Smooth muscle cell (in vitro differentiated cells): Measurements from ENCODE around the gene MLLT10. TPM values are rescaled to one million over a fixed set of nuclear protein-coding genes. Genes with fewer than 3 reads are reported as not detected.

ENCODE experiments used
- DNase-seq: peaks from one replicate; lab custom pipeline; 2025; ENCODE audit not compliant: unreplicated experiment; lab: John Stamatoyannopoulos, UW
- H2AFZ ChIP-seq: fragments of 200-600 bp; sonication (generic); 2 replicates; pipeline ENCODE4 v1.6.0; 2016; ENCODE audit warnings: antibody characterized with exemption, low read depth, mild to moderate bottlenecking
- H3F3A ChIP-seq: fragments of 200-600 bp; sonication (generic); 2 replicates; pipeline ENCODE4 v1.6.0; 2017; ENCODE audit warnings: antibody characterized with exemption, low read depth
- H3K27ac ChIP-seq: fragments of 200-600 bp; sonication (generic); 2 replicates; pipeline ENCODE4 v1.5.1; 2016; ENCODE audit warnings: low read depth, mild to moderate bottlenecking
- H3K27me3 ChIP-seq: fragments of 200-600 bp; sonication (generic); 2 replicates; pipeline ENCODE4 v1.6.1; 2016; ENCODE audit warnings: low read depth, mild to moderate bottlenecking
- H3K36me3 ChIP-seq: fragments of 200-600 bp; sonication (generic); 2 replicates; pipeline ENCODE4 v1.5.1; 2016; ENCODE audit warnings: low read depth
- H3K4me1 ChIP-seq: fragments of 200-600 bp; sonication (generic); 2 replicates; pipeline ENCODE4 v1.5.1; 2016; ENCODE audit warnings: low read depth
- H3K4me2 ChIP-seq: fragments of 200-600 bp; sonication (generic); 2 replicates; pipeline ENCODE4 v1.6.0; 2016; ENCODE audit warnings: mild to moderate bottlenecking
- H3K4me3 ChIP-seq: fragments of 200-600 bp; sonication (generic); 2 replicates; pipeline ENCODE4 v1.5.1; 2016; ENCODE audit warnings: mild to moderate bottlenecking
- H3K79me2 ChIP-seq: fragments of 200-600 bp; sonication (generic); 2 replicates; pipeline ENCODE4 v1.6.0; 2016; ENCODE audit warnings: low read depth, mild to moderate bottlenecking
- H3K9ac ChIP-seq: fragments of 200-600 bp; sonication (generic); 2 replicates; pipeline ENCODE4 v1.6.0; 2016; ENCODE audit warnings: low read depth
- H3K9me3 ChIP-seq: fragments of 200-600 bp; sonication (generic); replicated peaks from 2 replicates; pipeline ENCODE4 v1.5.1; 2016; ENCODE audit warnings: low read depth
- H4K20me1 ChIP-seq: fragments of 200-600 bp; sonication (generic); 2 replicates; pipeline ENCODE4 v1.6.0; 2016; ENCODE audit warnings: low read depth
- CTCF ChIP-seq: fragments of 200-600 bp; sonication (generic); IDR thresholded peaks from 2 replicates; pipeline ENCODE4 v1.5.1; 2017; ENCODE audit warnings: borderline replicate concordance, mild to moderate bottlenecking, antibody characterized with exemption; ENCODE audit not compliant: insufficient read depth, poor library complexity, severe bottlenecking
- WGBS: methylation state at CpG from one replicate; pipeline ENCODE4 v1.1.7; 2016; ENCODE audit warnings: low lambda C conversion rate; 5-methylcytosine and 5-hydroxymethylcytosine counted together
- polyA plus RNA-seq: library from polyadenylated mRNA; unstranded; fragments of >200 nt; fragmentation: Nextera tagmentation; extraction: Ambion mirVana; gene quantifications from 2 replicates; pipeline ENCODE4 v1.2.1, GENCODE V29; 2016
- total RNA-seq: library from RNA; depleted of rRNA; stranded (reverse); fragments of >200 nt; gene quantifications from 2 replicates; pipeline ENCODE4 v1.2.3, GENCODE V29; 2014

The MLLT10 gene
- total and polyA plus RNA-seq, 2 experiments from 2014 or later: 6.8 to 43.6 TPM

GRCh38 chr10:21604651-21605050 is 70.6 kb downstream of the MLLT10 start:
- no peak overlapping the region for H3K27ac ChIP-seq
- peaks cover 12% of the 10 kb centered on the region for H3K36me3 ChIP-seq
- no peak overlapping the region for H3K4me2 ChIP-seq
- H2AFZ ChIP-seq: no peak overlapping the region
- no peaks in the 10 kb centered on the region for H3K4me1 ChIP-seq
- WGBS: 88% methylated on average over 2 of the region's 2 CpGs
- no peaks in the 10 kb centered on the region for H3K9me3 ChIP-seq
- no peak for TF ChIP-seq CTCF
- no peaks in the 10 kb centered on the region for H3K27me3 ChIP-seq
- no peak overlapping the region for H3K9ac ChIP-seq
- H4K20me1 ChIP-seq: peaks cover 65% of the 10 kb centered on the region
- no peaks in the 10 kb centered on the region for H3F3A ChIP-seq
- H3K79me2 ChIP-seq: peaks cover 72% of the 10 kb centered on the region
- H3K4me3 ChIP-seq: no peak overlapping the region
- no peak for DNase-seq

GRCh38 chr10:21607907-21608306 is 73.9 kb downstream of the MLLT10 start:
- no peak for TF ChIP-seq CTCF
- H3K79me2 ChIP-seq: peaks cover 64% of the 10 kb centered on the region

GRCh38 chr10:21614000-21614399 is 80.0 kb downstream of the MLLT10 start:
- Histone ChIP-seq H3K27ac (no peak overlapping the region), H3K9me3 (no peaks in the 10 kb centered on the region), H2AFZ (no peak overlapping the region), H3K79me2 (peaks cover 45% of the 10 kb centered on the region), H3K9ac (no peak overlapping the region), H3K4me1 (no peaks in the 10 kb centered on the region), H4K20me1 (peaks cover 33% of the 10 kb centered on the region), H3K4me3 (no peak overlapping the region), H3K36me3 (no peaks in the 10 kb centered on the region), H3K27me3 (no peaks in the 10 kb centered on the region), H3K4me2 (no peak overlapping the region), H3F3A (no peaks in the 10 kb centered on the region)
- no peak for DNase-seq
- no peak for TF ChIP-seq CTCF
- 100% methylated on average over 3 of the region's 3 CpGs for WGBS

More at GRCh38 chr10:21607907-21608306, 73.9 kb downstream of the MLLT10 start:
- H3K36me3 ChIP-seq: peaks cover 12% of the 10 kb centered on the region
- H3K4me1 ChIP-seq: no peaks in the 10 kb centered on the region
- no peak overlapping the region for H3K4me2 ChIP-seq
- H3K9ac ChIP-seq: no peak overlapping the region
- no peak overlapping the region for H3K4me3 ChIP-seq
- H3K9me3 ChIP-seq: no peaks in the 10 kb centered on the region
- 100% methylated on average over 2 of the region's 2 CpGs for WGBS
- no peak overlapping the region for H3K27ac ChIP-seq
- H3K27me3 ChIP-seq: no peaks in the 10 kb centered on the region
- H4K20me1 ChIP-seq: peaks cover 46% of the 10 kb centered on the region
- DNase-seq: no peak
- H3F3A ChIP-seq: no peaks in the 10 kb centered on the region
- H2AFZ ChIP-seq: no peak overlapping the region

- peaks cover 32% of the 10 kb centered on the region for H3K79me2 ChIP-seq
- no peak overlapping the region for H2AFZ ChIP-seq
- WGBS: 91% methylated on average over 3 of the region's 3 CpGs
- no peak overlapping the region for H3K27ac ChIP-seq
- TF ChIP-seq CTCF: no peak
- H3K9me3 ChIP-seq: no peaks in the 10 kb centered on the region
- H4K20me1 ChIP-seq: peaks cover 15% of the 10 kb centered on the region
- no peak overlapping the region for H3K4me2 ChIP-seq
- H3K4me1 ChIP-seq: no peaks in the 10 kb centered on the region
- DNase-seq: no peak
- no peaks in the 10 kb centered on the region for H3K36me3 ChIP-seq
- no peaks in the 10 kb centered on the region for H3K27me3 ChIP-seq
- H3F3A ChIP-seq: no peaks in the 10 kb centered on the region
- H3K4me3 ChIP-seq: no peak overlapping the region
- H3K9ac ChIP-seq: no peak overlapping the region
Measured at GRCh38 chr10:21617267-21617666, 83.2 kb downstream of the MLLT10 start.
